ENCODE measurements around the gene AKAP8L.

AKAP8L gene

GRCh38 chr19:15448778-15449619, 30.2 kb upstream of the AKAP8L start:
- no peak for DNase-seq

DNA sequence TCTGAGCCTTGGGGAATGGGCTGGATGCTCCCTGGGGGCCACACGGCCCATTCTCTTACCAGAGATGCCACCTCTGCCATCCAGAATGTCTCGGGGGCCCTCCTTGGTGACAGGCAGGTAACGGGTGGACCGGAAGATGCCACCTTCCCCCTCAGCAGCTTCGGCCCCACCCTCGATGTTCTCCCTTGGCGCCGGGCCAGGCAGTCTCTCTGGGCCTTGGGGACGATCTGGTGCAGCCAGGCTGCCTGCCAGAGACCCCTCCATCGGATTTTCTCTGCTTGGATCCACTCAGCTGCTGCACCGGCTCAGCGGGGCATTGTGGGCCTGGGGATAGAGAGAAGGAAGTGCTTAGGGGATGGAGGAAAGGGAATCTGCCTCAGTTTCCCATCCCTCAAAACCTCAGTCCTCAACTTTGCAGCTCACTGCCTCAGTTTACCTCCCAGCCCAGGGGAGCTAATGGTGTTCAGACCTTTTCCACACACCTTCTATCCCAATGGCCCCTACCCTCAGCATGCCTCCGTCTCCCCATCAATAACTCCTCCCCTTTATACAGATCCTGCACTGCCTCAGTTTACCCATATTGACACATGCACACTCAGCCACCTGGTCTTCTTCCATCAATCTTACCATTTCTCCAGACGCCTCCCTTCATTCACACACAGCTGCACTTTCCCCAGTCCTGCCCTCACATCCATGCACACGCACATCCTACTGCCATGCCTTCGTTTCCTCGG, 29.4 kb upstream of the AKAP8L start:
- DNase-seq, result no peak

GRCh38 chr19:15447057-15447456, 28.3 kb upstream of the AKAP8L start:
- DNase-seq, result no peak

DNA sequence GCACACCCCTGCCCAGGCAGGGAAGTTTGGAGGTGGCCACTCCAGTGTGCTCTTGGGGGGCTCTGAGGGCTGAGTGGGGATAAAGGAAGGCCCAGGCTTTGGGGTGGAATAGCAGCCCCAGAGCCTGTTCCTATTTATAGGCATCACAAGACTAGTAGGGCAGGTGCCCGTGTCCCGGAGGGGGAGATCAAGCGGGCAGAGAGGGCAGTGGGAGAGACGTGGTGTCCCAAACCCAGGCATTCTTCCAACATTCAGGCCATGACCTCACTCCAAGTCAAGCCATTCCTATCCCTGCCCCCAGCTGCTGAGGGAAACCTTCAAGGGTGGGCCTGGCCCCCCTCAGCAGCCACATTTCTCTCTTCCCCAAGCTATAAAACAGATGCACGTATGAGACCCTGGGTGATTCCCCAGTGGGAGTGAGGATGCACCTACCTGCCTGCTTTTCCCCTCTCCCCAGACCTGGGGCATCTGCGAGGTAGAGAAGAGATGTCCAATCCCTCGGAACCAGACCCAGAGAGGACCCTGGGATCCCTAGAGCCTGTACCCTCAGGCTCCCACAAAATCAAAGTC, 27.1 kb upstream of the AKAP8L start:
- DNase-seq, result no peak

DNA sequence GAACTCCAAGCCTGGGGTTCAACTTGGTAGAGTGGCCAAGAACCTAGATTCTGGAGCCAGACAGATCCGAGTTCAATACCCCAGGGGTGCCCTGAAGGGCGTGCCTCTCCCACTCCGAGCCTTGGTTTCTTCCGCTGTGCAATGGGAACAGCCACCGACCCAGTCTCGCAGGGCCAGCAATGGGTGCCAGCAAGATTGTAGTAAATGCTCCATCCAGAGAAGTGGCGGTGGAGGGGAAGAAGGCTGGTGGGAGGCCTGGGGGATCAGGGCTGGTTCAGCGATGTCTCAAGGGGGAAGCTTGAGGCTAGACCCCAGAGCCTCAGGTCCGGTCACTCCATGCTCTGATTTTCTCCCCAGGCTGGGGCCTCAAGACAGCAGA, 26.4 kb upstream of the AKAP8L start:
- DNase-seq, result no peak

- no peak for DNase-seq
These were observed 25.9 kb upstream of the AKAP8L start for GRCh38 chr19:15444505-15445226.

- no peak for DNase-seq
These were observed 25.1 kb upstream of the AKAP8L start for GRCh38 chr19:15443838-15444237.

DNA sequence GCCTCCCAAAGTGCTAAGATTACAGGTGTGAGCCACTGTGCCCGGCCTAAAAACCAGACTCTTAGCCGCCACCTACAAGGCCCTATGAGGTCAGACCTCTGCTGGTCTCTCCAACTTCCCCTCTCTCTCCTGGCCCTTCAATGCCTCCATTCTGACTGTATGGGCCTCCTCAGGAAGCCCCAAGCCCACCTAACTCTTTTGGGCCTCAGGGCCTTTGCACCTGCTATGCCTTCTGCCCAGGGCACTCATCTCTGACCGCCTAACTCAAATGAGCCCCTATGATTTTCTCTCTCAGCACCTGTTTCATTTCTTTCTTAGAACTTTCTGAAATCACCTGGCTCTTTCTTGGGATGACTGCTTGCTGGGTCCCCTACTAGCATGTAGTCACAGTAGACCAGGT, 24.5 kb upstream of the AKAP8L start:
- DNase-seq, result no peak

- DNase-seq, result no peak
These were observed 23.5 kb upstream of the AKAP8L start for GRCh38 chr19:15442142-15442920.

DNA sequence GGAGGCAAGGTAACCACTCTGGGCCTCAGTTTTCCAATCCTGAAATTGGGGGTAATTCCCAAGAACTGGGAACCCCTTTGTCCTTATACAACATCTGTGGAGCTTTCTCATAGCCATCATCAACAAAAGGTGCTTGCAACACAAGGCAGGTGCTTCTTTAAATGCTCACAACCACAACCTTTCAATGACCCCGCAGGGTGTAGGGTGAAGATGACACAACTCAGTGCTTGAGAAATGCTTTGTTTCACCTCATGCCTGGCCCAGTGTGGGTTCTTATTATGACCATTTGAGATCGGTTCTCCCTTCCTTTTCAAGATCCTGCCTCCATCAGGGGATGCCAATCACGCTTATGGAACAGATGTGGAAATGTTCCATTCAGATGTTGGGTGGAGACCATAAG, 22.5 kb upstream of the AKAP8L start:
- no peak for DNase-seq

DNA sequence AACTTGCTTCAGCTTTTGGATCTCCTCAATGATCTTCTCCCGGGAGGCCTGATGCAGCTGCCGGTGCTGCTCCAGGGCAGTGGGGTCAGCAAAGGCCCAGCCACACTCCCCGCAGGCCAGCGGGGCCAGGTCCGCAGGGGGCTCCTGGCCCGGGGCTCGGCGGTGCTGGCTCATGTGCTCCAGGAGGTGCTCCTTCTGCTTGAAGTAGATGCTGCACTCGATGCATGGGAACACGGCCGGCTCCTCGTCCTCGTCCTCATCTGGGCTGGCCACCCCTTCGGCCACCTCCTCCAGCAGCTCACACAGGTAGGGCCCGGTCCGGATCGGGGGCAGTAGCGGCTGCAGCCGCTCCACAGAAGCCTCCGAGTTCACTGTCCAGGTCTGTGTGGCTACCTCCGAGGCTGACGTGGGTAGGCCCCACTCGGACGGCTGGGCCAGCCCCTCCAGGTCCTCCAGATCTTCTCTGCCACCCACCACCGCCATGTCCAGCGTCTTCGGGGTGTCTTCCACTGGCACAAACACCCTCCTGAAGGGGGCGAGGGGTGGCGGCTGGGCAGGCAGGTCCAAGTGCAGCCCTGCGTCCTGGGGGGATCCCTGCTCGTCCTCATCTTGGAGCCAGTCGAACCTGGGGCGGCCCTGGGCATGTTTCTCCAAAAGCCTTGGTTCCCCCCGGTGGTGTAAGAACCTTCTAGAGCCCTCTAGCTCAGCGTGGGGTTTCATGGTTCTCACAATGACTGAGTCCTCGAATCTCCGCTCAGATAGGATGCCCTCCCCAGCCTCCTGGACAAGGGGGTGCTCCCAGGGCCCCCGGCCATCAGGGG, 21.2 kb upstream of the AKAP8L start:
- no peak for DNase-seq

DNA sequence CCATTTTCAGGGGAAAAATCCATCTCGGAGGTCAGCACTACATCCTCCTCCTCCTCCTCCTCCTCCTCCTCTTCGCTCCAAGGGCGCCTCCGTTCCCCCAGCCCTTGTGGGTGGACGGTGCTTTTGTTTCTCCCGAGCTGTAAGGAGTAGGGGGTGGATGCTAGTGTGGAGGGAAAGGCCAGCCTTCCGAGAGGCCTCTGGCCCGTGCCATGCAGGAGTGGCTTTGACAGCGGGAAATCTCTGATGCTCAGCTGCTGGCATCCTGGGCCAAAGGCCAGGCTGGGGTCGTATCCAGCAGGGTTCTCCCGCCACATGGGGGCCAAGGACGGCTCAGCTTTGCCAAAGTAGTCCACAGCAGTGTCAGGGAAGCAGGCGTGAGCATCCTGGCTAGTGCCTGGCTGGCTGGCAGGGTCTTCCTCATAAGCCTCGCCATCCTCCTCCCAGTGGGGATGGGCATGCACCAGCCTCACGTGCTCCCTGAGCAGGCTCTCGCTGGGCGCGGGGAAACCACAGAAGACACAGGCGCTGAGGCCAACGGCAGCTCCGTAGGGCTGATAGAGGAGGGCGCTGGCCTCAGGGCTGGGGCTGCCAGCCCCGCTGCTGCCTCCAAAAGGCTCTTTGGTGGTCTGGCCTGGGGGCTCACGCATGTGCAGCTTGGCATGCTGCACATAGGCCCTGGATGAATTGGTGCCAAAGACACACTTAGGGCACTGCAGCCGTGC, 20.5 kb upstream of the AKAP8L start:
- no peak for DNase-seq

GRCh38 chr19:15438577-15438976, 19.8 kb upstream of the AKAP8L start:
- no peak for DNase-seq

DNA sequence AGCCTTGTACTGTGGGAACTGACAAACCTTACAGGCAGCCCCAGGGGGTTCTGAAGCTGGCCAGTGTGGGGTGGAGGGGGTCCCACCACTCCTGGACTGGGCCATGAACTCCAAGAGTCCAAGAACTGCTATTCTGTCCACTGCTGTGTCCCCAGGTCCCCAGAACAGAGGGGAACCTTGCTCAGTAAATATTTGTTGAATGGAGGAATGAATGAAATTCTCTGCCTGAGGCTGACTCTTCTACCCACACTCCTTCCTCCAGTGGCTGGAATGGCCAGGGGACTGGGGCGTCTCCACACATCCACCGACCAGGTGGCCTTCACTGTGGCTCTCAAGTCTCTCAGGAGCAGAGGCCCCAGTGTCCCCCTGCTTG, 19.3 kb upstream of the AKAP8L start:
- no peak for DNase-seq

DNA sequence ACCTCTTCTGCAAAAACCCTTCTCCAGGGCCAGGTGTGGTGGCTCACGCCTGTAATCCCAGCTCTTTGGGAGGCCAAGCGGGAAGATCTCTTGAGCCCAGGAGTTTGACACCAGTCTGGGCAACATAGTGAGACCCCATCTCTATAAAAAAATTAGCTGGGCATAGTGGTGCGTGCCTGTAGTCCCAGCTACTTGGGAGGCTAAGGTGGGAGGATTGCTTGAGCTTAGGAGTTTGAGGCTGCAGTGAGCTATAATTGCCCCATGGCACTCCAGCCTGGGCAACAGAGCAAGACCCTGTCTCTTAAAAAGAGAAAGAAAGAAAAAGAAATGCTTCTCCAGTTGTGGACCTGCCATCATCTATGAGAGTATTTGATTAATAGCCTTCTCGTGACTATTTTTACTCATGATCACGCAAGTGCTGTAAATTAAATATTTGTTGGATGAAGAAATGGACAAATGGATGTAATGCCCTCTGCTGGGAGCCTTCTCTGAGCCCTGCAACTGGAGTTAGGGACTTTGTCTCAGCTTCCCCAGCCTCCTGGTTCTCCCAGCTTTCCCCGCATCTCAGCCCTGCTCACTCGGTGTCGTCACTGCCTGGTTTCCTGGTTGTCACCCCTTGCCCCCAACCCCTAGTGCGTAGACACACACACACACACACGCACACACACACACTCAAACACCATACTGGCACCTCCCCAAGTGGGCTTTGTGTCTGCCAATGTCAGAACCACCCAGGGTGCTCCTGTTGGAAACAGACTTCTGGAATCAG, 18.8 kb upstream of the AKAP8L start:
- no peak for DNase-seq

DNA sequence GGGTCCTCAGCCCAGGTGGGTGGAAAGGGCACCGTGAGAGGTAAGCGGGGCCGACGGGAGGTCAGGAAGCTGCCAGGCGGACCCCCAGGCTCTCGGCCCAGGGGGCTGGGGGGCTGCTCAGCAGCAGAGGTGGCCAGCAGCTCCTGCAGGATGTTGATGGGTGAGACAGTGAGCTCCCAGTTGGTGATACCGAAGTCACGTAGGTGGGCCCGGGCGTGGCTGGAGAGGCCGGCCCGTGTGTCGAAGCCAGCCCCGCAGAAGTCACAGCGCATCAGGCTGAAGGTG, 18.0 kb upstream of the AKAP8L start:
- DNase-seq, result no peak

DNA sequence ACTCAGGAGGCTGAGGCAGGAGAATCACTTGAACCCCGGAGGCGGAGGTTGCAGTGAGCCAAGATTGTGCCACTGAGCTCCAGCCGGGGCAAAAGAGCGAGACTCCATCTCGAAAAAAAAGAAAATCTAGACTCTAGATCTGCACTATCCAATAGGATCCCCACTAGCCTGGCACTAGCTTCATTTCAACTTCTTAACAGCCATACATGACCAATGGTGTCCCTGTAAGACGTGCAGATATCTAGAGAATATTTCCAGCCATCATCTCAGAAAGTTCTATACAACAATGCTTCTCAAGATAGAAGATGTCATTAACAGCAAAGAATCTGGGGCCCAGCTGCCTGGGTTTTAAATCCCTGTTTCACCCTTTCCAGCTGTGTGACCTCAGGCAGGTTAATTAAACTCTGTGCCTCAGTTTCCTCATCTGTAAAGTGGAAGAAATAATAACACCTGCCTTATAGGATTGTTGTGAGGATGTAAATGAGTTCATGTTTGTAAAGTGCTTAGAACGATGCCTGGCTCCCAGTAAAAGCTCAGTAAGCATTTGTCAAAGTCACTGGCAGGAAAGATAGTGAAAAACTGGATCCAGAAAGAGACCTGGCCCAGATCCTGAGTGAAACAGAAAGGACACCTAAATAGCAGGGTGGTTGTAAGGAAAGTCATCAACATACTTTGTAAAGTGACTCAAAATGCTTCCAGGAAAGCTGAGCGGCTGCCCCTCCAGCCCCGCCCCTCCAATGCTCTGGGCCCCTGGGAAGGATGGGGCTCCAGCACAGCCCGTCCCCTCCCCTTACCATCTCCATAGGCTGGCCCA, 17.4 kb upstream of the AKAP8L start:
- no peak for DNase-seq

GRCh38 chr19:15433519-15434069, 14.8 kb upstream of the AKAP8L start:
- DNase-seq, result no peak
